ENCODE data around the gene COL1A2. TPM values are rescaled to one million over a fixed set of nuclear protein-coding genes. Genes with fewer than 3 reads are reported as not detected.

COL1A2 gene
- total RNA-seq, 1 donor from 2014 or later = 110 TPM

DNA sequence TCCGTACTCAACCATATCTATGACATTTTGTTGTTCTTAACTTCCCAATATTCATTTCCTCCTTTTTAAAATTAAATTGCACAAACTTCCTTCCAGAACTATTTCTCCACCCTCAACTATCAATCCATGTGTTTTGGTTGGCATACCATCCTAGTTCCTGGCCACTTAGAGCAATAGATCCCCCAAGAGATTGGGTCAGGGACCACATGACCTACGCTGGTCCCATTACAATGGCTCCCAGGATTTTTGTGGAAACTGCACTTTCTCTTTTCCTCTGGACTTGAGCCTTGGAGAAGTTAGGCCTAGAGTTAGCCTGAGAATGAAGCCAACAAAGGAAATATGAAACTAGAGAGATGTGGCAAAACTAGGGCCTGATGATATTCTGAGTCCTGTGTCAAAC, 59.2 kb downstream of the COL1A2 start:
- Mint-ChIP-seq H3K4me3 (no peak overlapping the region), H3K27me3 (ENCODE audit: low read depth) (no peaks in the 10 kb centered on the region), H3K9me3 (no peaks in the 10 kb centered on the region), H3K4me1 (no peaks in the 10 kb centered on the region), H3K36me3 (ENCODE audit: low read depth) (no peaks in the 10 kb centered on the region), H3K27ac (ENCODE audit: unreplicated experiment) (no peak overlapping the region)
- DNase-seq (ENCODE audit: low read depth, low spot score) = no peak
- TF ChIP-seq, protein P1, sequence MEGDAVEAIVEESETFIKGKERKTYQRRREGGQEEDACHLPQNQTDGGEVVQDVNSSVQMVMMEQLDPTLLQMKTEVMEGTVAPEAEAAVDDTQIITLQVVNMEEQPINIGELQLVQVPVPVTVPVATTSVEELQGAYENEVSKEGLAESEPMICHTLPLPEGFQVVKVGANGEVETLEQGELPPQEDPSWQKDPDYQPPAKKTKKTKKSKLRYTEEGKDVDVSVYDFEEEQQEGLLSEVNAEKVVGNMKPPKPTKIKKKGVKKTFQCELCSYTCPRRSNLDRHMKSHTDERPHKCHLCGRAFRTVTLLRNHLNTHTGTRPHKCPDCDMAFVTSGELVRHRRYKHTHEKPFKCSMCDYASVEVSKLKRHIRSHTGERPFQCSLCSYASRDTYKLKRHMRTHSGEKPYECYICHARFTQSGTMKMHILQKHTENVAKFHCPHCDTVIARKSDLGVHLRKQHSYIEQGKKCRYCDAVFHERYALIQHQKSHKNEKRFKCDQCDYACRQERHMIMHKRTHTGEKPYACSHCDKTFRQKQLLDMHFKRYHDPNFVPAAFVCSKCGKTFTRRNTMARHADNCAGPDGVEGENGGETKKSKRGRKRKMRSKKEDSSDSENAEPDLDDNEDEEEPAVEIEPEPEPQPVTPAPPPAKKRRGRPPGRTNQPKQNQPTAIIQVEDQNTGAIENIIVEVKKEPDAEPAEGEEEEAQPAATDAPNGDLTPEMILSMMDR (conservative IDR thresholded peaks at IDR 0.05) = no peak

DNA sequence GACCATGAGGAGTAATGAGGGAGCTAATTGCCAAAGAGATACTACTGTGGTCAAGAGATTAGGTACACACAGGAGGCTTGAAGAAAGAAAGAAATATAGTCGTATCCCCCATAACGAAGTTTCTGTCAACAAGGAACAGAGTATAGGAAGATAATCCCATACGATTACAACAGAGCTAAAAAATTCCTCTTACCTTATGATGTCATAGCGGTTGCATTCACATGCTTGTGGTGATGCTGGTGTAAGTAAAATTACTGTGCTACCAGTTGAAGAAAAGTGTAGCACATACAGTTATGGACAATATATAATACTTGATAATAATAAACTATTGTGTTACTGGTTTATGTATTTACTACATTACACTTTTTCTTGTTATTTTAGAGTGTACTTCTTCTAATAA, 63.3 kb downstream of the COL1A2 start:
- H3K4me3 Mint-ChIP-seq = no peak overlapping the region
- H3K4me1 Mint-ChIP-seq = no peaks in the 10 kb centered on the region
- H3K27ac Mint-ChIP-seq (ENCODE audit: unreplicated experiment) = no peak overlapping the region
- H3K9me3 Mint-ChIP-seq = no peaks in the 10 kb centered on the region
- no peak for DNase-seq (ENCODE audit: low read depth, low spot score)
- TF ChIP-seq, protein P1 (conservative IDR thresholded peaks at IDR 0.05) = no peak
- H3K36me3 Mint-ChIP-seq (ENCODE audit: low read depth) = no peaks in the 10 kb centered on the region
- H3K27me3 Mint-ChIP-seq (ENCODE audit: low read depth) = no peaks in the 10 kb centered on the region

DNA sequence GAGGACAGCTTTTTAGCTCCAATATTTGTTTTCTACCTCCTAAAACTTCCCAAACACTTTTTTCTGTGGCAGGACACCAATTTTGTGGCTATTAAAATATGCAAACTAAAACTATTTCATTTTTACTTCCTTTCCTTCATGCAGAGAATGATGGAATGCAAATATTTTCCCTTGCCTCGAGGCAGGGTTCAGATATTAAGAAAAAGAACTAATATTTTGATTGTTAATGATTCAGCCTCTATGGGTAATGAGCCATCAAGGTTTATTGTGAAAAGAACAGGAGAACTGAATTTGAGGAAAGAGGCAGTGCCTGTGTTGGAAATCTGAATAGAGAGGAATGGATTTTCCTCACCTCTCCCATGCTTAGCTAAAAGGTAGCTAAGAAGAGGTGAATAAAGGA, 71.8 kb downstream of the COL1A2 start:
- H3K4me3 Mint-ChIP-seq = no peak overlapping the region
- H3K27ac Mint-ChIP-seq (ENCODE audit: unreplicated experiment) = no peak overlapping the region
- H3K9me3 Mint-ChIP-seq = peaks cover 2% of the 10 kb centered on the region
- no peaks in the 10 kb centered on the region for H3K36me3 Mint-ChIP-seq (ENCODE audit: low read depth)
- no peaks in the 10 kb centered on the region for H3K4me1 Mint-ChIP-seq
- no peaks in the 10 kb centered on the region for H3K27me3 Mint-ChIP-seq (ENCODE audit: low read depth)
- DNase-seq (ENCODE audit: low read depth, low spot score) = no peak
- TF ChIP-seq, protein P1 (conservative IDR thresholded peaks at IDR 0.05) = no peak

DNA sequence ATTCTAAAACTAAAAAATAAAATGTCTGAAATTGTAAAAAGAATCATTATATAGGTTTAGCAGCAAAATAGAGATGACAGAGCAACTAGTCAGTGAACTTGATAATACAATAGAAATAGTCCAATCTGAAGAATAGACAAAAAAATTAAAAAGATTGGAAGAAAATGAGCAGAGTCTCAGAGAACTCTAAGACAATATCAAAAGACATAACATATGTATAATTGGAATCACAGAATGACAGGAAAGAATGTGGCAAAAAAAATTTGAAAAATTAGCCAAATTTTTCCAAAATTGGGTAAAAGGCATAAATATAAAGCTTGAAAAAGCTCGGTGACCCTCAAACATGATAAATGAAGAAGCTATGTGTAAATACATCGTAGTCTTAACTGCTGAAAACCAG, 76.9 kb downstream of the COL1A2 start:
- Mint-ChIP-seq H3K4me1 (no peaks in the 10 kb centered on the region), H3K9me3 (no peaks in the 10 kb centered on the region), H3K27ac (ENCODE audit: unreplicated experiment) (no peak overlapping the region), H3K27me3 (ENCODE audit: low read depth) (no peaks in the 10 kb centered on the region), H3K36me3 (ENCODE audit: low read depth) (no peaks in the 10 kb centered on the region), H3K4me3 (no peak overlapping the region)
- no peak for DNase-seq (ENCODE audit: low read depth, low spot score)
- TF ChIP-seq, protein P1 (conservative IDR thresholded peaks at IDR 0.05) = no peak

DNA sequence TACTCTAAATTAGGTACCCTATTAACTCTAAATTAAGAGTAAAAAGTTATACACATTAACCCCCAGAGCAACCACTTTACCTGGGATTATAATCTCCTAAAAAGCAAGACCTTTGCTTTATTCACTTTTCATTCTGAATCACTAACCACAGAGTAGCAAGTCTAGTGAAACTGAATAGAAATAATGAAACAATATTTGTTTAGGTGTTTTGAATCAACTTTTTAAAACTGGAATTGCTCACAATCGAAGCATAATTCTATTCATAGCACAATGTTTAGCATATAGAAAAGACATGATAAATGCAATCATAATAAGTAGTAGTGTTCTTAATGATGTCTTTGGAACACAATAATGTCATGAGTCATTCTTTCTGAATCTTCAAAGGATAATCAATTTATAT, 77.9 kb downstream of the COL1A2 start:
- no peak for DNase-seq (ENCODE audit: low read depth, low spot score)
- Mint-ChIP-seq H3K9me3 (no peaks in the 10 kb centered on the region), H3K27ac (ENCODE audit: unreplicated experiment) (no peak overlapping the region), H3K4me1 (no peaks in the 10 kb centered on the region), H3K27me3 (ENCODE audit: low read depth) (no peaks in the 10 kb centered on the region), H3K4me3 (no peak overlapping the region), H3K36me3 (ENCODE audit: low read depth) (no peaks in the 10 kb centered on the region)
- TF ChIP-seq, protein P1 (conservative IDR thresholded peaks at IDR 0.05) = no peak
